H9 (cell line): ENCODE data around the gene PLD4. TPM values are rescaled to one million over a fixed set of nuclear protein-coding genes. Genes with fewer than 3 reads are reported as not detected.

Source experiments
- DNase-seq: peaks from one replicate; pipeline ENCODE4 v3.0.0-alpha.2; 2017
- H2AFZ ChIP-seq: one replicate; pipeline ENCODE4 v1.6.1; 2013; ENCODE audit warnings: mild to moderate bottlenecking, low read length, control low read depth, moderate library complexity
- H2AK5ac ChIP-seq: 2 replicates; pipeline ENCODE4 v1.6.1; 2013; ENCODE audit warnings: low read length, control low read depth, mixed read lengths; ENCODE audit not compliant: insufficient read length
- H2BK120ac ChIP-seq: one replicate; pipeline ENCODE4 v1.6.1; 2013; ENCODE audit warnings: low read depth, mild to moderate bottlenecking, low read length, control low read depth, inconsistent platforms; ENCODE audit not compliant: poor library complexity, severe bottlenecking
- H2BK12ac ChIP-seq: 2 replicates; pipeline ENCODE4 v1.6.1; 2013; ENCODE audit warnings: low read length, control low read depth, mixed read lengths, low read depth; ENCODE audit not compliant: insufficient read length
- H2BK15ac ChIP-seq: 2 replicates; pipeline ENCODE4 v1.6.1; 2013; ENCODE audit warnings: low read depth, low read length, control low read depth
- H2BK20ac ChIP-seq: one replicate; pipeline ENCODE4 v1.6.1; 2013; ENCODE audit warnings: low read depth, mild to moderate bottlenecking, low read length, control low read depth, inconsistent platforms; ENCODE audit not compliant: poor library complexity, severe bottlenecking
- H2BK5ac ChIP-seq: 2 replicates; pipeline ENCODE4 v1.6.1; 2013; ENCODE audit warnings: low read length, control low read depth, mixed read lengths; ENCODE audit not compliant: insufficient read length
- H3K14ac ChIP-seq: 2 replicates; pipeline ENCODE4 v1.6.1; 2013; ENCODE audit warnings: low read length, control low read depth; ENCODE audit not compliant: insufficient read depth
- H3K18ac ChIP-seq: 2 replicates; pipeline ENCODE4 v1.6.1; 2013; ENCODE audit warnings: low read depth, mild to moderate bottlenecking, mixed read lengths, low read length, control low read depth; ENCODE audit not compliant: insufficient read length
- H3K23ac ChIP-seq: 2 replicates; pipeline ENCODE4 v1.6.1; 2013; ENCODE audit warnings: low read length, control low read depth, mixed read lengths, low read depth; ENCODE audit not compliant: insufficient read length
- H3K23me2 ChIP-seq: 2 replicates; pipeline ENCODE4 v1.6.1; 2013; ENCODE audit warnings: low read depth, mild to moderate bottlenecking, mixed read lengths, low read length, control low read depth; ENCODE audit not compliant: insufficient read length, poor library complexity, severe bottlenecking
- H3K27ac ChIP-seq: 2 replicates; pipeline ENCODE4 v1.5.1; 2013; ENCODE audit warnings: low read length, control low read depth, mixed read lengths, low read depth; ENCODE audit not compliant: insufficient read length
- H3K27me3 ChIP-seq: 2 replicates; pipeline ENCODE4 v1.6.1; 2013; ENCODE audit warnings: low read length, control low read depth, inconsistent platforms; ENCODE audit not compliant: insufficient read depth
- H3K4ac ChIP-seq: 2 replicates; pipeline ENCODE4 v1.6.1; 2013; ENCODE audit warnings: low read depth, mild to moderate bottlenecking, control low read depth, inconsistent platforms, low read length, moderate library complexity
- H3K4me1 ChIP-seq: 2 replicates; pipeline ENCODE4 v1.6.1; 2013; ENCODE audit warnings: low read length, control low read depth, inconsistent platforms; ENCODE audit not compliant: insufficient read depth
- H3K4me2 ChIP-seq: 2 replicates; pipeline ENCODE4 v1.6.1; 2013; ENCODE audit warnings: low read length, control low read depth, mixed read lengths; ENCODE audit not compliant: insufficient read length, insufficient read depth
- H3K56ac ChIP-seq: 2 replicates; pipeline ENCODE4 v1.6.1; 2013; ENCODE audit warnings: low read depth, mild to moderate bottlenecking, mixed read lengths, low read length, control low read depth; ENCODE audit not compliant: insufficient read length
- H3K79me1 ChIP-seq: 2 replicates; pipeline ENCODE4 v1.6.1; 2013; ENCODE audit warnings: low read depth, mild to moderate bottlenecking, moderate library complexity, low read length, control low read depth, inconsistent platforms; ENCODE audit not compliant: insufficient read depth, poor library complexity, severe bottlenecking
- H3K79me2 ChIP-seq: 2 replicates; pipeline ENCODE4 v1.6.1; 2013; ENCODE audit warnings: low read length, control low read depth, inconsistent platforms; ENCODE audit not compliant: insufficient read depth
- H3K9ac ChIP-seq: 2 replicates; pipeline ENCODE4 v1.6.1; 2013; ENCODE audit warnings: low read length, control low read depth, mixed read lengths; ENCODE audit not compliant: insufficient read length; ENCODE audit errors: extremely low read depth
- H3K9me3 ChIP-seq: one replicate; pipeline ENCODE4 v1.6.1; 2013; ENCODE audit warnings: low read depth, low read length, inconsistent platforms; ENCODE audit not compliant: control insufficient read depth
- H3T11ph ChIP-seq: one replicate; pipeline ENCODE4 v1.6.1; 2013; ENCODE audit warnings: mild to moderate bottlenecking, low read length, control low read depth, inconsistent platforms
- H4K20me1 ChIP-seq: one replicate; pipeline ENCODE4 v1.6.1; 2013; ENCODE audit not compliant: control insufficient read depth, insufficient read length, insufficient read depth
- H4K5ac ChIP-seq: 2 replicates; pipeline ENCODE4 v1.6.1; 2013; ENCODE audit warnings: low read depth, mild to moderate bottlenecking, mixed read lengths, low read length, control low read depth; ENCODE audit not compliant: insufficient read length
- H4K8ac ChIP-seq: replicated peaks from 2 replicates; pipeline ENCODE4 v1.6.1; 2013; ENCODE audit warnings: low read length, control low read depth, mixed read lengths, low read depth; ENCODE audit not compliant: insufficient read length
- H4K91ac ChIP-seq: 2 replicates; pipeline ENCODE4 v1.6.1; 2013; ENCODE audit warnings: low read depth, mild to moderate bottlenecking, moderate library complexity, mixed read lengths, low read length, control low read depth; ENCODE audit not compliant: insufficient read length
- H3K27ac Mint-ChIP-seq, 3 experiments: 2 replicates in 2 of 3; 3 replicates in 1 of 3; pipeline ENCODE4 v1.8.0; 2020 to 2021; ENCODE audit warnings: mixed read lengths in 3 of 3, mild to moderate bottlenecking in 1 of 3, moderate library complexity in 1 of 3
- H3K27me3 Mint-ChIP-seq: 2 replicates; pipeline ENCODE4 v1.8.0; 2021; ENCODE audit warnings: low read depth, mild to moderate bottlenecking, moderate library complexity, mixed read lengths
- H3K36me3 Mint-ChIP-seq, 3 experiments: 2 replicates in 2 of 3; 3 replicates in 1 of 3; pipeline ENCODE4 v1.8.0; 2020 to 2021; ENCODE audit warnings: low read depth in 3 of 3, mixed read lengths in 3 of 3; ENCODE audit not compliant: insufficient read depth in 1 of 3
- H3K4me1 Mint-ChIP-seq, 2 experiments: 2 replicates each; pipeline ENCODE4 v1.8.0; 2020; ENCODE audit warnings: mixed read lengths in 2 of 2
- H3K4me3 Mint-ChIP-seq, 2 experiments: 2 replicates in 1 of 2; 3 replicates in 1 of 2; pipeline ENCODE4 v1.8.0; 2020 to 2021; ENCODE audit warnings: mild to moderate bottlenecking in 2 of 2, mixed read lengths in 2 of 2, moderate library complexity in 1 of 2
- H3K9me3 Mint-ChIP-seq, 2 experiments: 2 replicates in 1 of 2; 3 replicates in 1 of 2; pipeline ENCODE4 v1.8.0; 2020; ENCODE audit warnings: mild to moderate bottlenecking in 2 of 2, mixed read lengths in 2 of 2, moderate library complexity in 1 of 2
- WGBS: extraction: QIAGEN DNeasy Blood & Tissue Kit; methylation state at CpG from one replicate; pipeline ENCODE4 v1.1.7; 2013; ENCODE audit warnings: missing lambda C conversion rate, low lambda C conversion rate, mixed read lengths; ENCODE audit not compliant: insufficient read length; ENCODE audit errors: extremely low coverage; 5-methylcytosine and 5-hydroxymethylcytosine counted together
- total RNA-seq: library from RNA; stranded (reverse); gene quantifications from 2 replicates; pipeline ENCODE4 v1.2.1, GENCODE V29; 2021
- TF ChIP-seq, protein P1 (sequence below): fragments of 200-600 bp; sonication (generic); conservative IDR thresholded peaks from 3 replicates; pipeline ENCODE4 v1.8.0; 2021; ENCODE audit warnings: antibody characterized with exemption, mild to moderate bottlenecking

Gene PLD4
- total RNA-seq, 1 experiment from 2014 or later = not detected

DNA sequence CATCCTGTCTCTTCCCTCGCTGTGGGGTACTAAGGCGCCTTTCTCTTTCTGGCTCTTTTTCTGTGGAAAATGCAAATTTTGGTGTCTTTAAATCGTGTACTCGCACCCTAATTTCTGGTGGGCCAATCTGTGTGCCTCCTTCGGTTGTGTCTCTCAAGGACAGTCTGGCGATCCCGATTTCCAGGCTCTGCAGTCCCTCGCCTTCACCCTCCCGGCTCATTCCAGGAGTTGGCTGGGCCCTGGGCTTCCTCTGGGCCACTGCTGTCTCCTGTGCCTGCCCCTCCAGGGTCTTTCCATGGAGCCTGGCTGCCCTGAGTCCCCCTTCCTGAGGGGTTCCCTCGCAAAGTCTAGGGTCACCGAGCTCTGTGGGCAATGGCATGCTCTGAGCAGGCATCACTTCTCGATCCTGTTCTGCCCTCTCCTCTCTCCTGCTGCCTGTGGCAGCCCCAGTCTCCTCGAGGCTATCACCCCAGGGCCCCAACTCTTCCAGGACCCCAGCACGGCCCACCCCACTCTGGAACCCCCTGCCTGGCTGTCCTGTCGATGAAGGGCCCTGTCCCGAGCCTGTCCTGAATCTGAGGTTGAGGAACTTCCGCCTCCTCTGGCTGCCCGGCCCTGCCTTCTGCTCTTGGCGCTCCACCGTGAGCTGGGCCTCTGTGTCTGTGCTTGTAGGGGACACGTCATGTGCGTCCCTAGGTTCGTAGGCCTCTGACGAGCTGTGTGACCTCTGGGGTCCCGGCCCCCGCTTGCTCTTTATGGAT is 29.4 kb downstream of the PLD4 start:
- Histone ChIP-seq H4K5ac (no peak overlapping the region), H2AFZ (no peak overlapping the region), H2BK5ac (no peak overlapping the region), H3K18ac (no peak overlapping the region), H3K9ac (no peak overlapping the region), H4K91ac (no peak overlapping the region), H2BK12ac (no peak overlapping the region), H3K56ac (no peak overlapping the region), H3K4ac (no peak overlapping the region), H4K20me1 (no peaks in the 10 kb centered on the region), H4K8ac (no peak overlapping the region), H3K14ac (no peak overlapping the region), H3T11ph (no peak overlapping the region), H3K4me2 (no peak overlapping the region), H2AK5ac (no peak overlapping the region), H3K27ac (no peak overlapping the region), H3K27me3 (no peaks in the 10 kb centered on the region), H3K79me2 (no peaks in the 10 kb centered on the region), H2BK120ac (no peak overlapping the region), H3K4me1 (no peaks in the 10 kb centered on the region), H3K23me2 (no peaks in the 10 kb centered on the region), H3K9me3 (no peaks in the 10 kb centered on the region), H2BK20ac (no peak overlapping the region), H3K23ac (no peak overlapping the region), H3K79me1 (no peaks in the 10 kb centered on the region), H2BK15ac (no peak overlapping the region)
- Mint-ChIP-seq H3K4me3 (no peak overlapping the region), H3K27ac (0 out of 7 replicates have a peak overlapping the region, but pooled peaks of 1 of the 3 experiments have one; percentile 18), H3K36me3 (no peaks in the 10 kb centered on the region; a peak in 1 of 7 replicates), H3K9me3 (peaks cover 0 to 15% of the 10 kb centered on the region in 2 experiments; a peak in 2 of 5 replicates), H3K4me1 (no peaks in the 10 kb centered on the region), H3K27me3 (peaks cover 21% of the 10 kb centered on the region)
- WGBS = no CpG with 5 or more reads among the region's 26 CpGs
- no peak for DNase-seq
- TF ChIP-seq, protein P1, sequence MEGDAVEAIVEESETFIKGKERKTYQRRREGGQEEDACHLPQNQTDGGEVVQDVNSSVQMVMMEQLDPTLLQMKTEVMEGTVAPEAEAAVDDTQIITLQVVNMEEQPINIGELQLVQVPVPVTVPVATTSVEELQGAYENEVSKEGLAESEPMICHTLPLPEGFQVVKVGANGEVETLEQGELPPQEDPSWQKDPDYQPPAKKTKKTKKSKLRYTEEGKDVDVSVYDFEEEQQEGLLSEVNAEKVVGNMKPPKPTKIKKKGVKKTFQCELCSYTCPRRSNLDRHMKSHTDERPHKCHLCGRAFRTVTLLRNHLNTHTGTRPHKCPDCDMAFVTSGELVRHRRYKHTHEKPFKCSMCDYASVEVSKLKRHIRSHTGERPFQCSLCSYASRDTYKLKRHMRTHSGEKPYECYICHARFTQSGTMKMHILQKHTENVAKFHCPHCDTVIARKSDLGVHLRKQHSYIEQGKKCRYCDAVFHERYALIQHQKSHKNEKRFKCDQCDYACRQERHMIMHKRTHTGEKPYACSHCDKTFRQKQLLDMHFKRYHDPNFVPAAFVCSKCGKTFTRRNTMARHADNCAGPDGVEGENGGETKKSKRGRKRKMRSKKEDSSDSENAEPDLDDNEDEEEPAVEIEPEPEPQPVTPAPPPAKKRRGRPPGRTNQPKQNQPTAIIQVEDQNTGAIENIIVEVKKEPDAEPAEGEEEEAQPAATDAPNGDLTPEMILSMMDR = no peak
